H1 (cell line): ENCODE measurements around the gene MYBPC2. TPM values are rescaled to one million over a fixed set of nuclear protein-coding genes. Genes with fewer than 3 reads are reported as not detected.

Source experiments
- CTCF ChIA-PET: fragments of 300-600 bp; sonication (Branson Sonifier 250); formaldehyde crosslinking; loops from one replicate; lab custom pipeline; 2021; ENCODE audit not compliant: partially characterized antibody; lab: Charles Lee
- POLR2A ChIA-PET: fragments of 300-600 bp; sonication (Branson Sonifier 250); formaldehyde crosslinking; loops from one replicate; lab custom pipeline; 2021; ENCODE audit warnings: inconsistent platforms; ENCODE audit not compliant: partially characterized antibody; lab: Charles Lee
- DNase-seq, 2 experiments: peaks; one replicate each; pipeline versions ENCODE4 v3.0.0 to v3.0.0-alpha.2; 2010 to 2022; ENCODE audit warnings: low spot score in 2 of 2, low read depth in 1 of 2, mixed read lengths in 1 of 2
- FAIRE-seq: peaks from 2 replicates; lab custom pipeline; 2011; peaks lifted over from hg19 to GRCh38; lab: Jason Lieb, UNC
- H2AFZ ChIP-seq: 2 replicates; pipeline ENCODE4 v1.8.1; 2012; ENCODE audit warnings: low read length, inconsistent platforms
- H2AK5ac ChIP-seq: 2 replicates; pipeline ENCODE4 v1.6.1; 2013; ENCODE audit warnings: low read depth, low read length
- H2BK120ac ChIP-seq: replicated peaks from 2 replicates; pipeline ENCODE3; 2013; ENCODE audit warnings: low read depth, low read length, inconsistent platforms
- H2BK12ac ChIP-seq: 2 replicates; pipeline ENCODE4 v1.6.1; 2013; ENCODE audit warnings: low read depth, low read length
- H2BK15ac ChIP-seq: 2 replicates; pipeline ENCODE4 v1.6.1; 2013; ENCODE audit warnings: low read length
- H2BK20ac ChIP-seq: 2 replicates; pipeline ENCODE4 v1.6.1; 2013; ENCODE audit warnings: low read length
- H2BK5ac ChIP-seq: 2 replicates; pipeline ENCODE4 v1.6.1; 2013; ENCODE audit warnings: low read depth, low read length
- H3K14ac ChIP-seq: 2 replicates; pipeline ENCODE4 v1.6.1; 2013; ENCODE audit warnings: inconsistent platforms; ENCODE audit not compliant: insufficient read length
- H3K18ac ChIP-seq: 2 replicates; pipeline ENCODE4 v1.6.1; 2013; ENCODE audit warnings: low read length; ENCODE audit errors: extremely low read depth
- H3K23ac ChIP-seq: 2 replicates; pipeline ENCODE4 v1.6.1; 2013; ENCODE audit warnings: inconsistent platforms; ENCODE audit not compliant: insufficient read length
- H3K23me2 ChIP-seq: 2 replicates; pipeline ENCODE4 v1.6.1; 2013; ENCODE audit warnings: low read depth, low read length
- H3K27ac ChIP-seq: 2 replicates; pipeline ENCODE4 v1.6.1; 2011; ENCODE audit warnings: low read depth, low read length, inconsistent platforms
- H3K27me3 ChIP-seq, 4 experiments: replicated peaks in 1 of 4; 1 replicate in 1 of 4; 2 replicates in 3 of 4; pipeline versions ENCODE4 v1.6.1 to v1.8.1; 2011 to 2013; ENCODE audit warnings: low read length in 3 of 4, mild to moderate bottlenecking in 3 of 4, inconsistent platforms in 2 of 4, mixed read lengths in 2 of 4, moderate library complexity in 1 of 4; ENCODE audit not compliant: control insufficient read depth in 3 of 4, insufficient read depth in 3 of 4; ENCODE audit errors: extremely low read depth in 1 of 4
- H3K36me3 ChIP-seq, 4 experiments: 2 replicates each; pipeline versions ENCODE4 v1.6.1 to v1.8.1; 2011 to 2013; ENCODE audit warnings: mild to moderate bottlenecking in 4 of 4, low read length in 3 of 4, moderate library complexity in 2 of 4, control low read depth in 1 of 4, inconsistent platforms in 1 of 4; ENCODE audit not compliant: insufficient read depth in 4 of 4, control insufficient read depth in 2 of 4
- H3K4ac ChIP-seq: replicated peaks from 2 replicates; pipeline ENCODE3; 2013; ENCODE audit warnings: low read length, low read depth, mixed read lengths, inconsistent platforms; ENCODE audit not compliant: insufficient read length
- H3K4me1 ChIP-seq, 4 experiments: replicated peaks in 1 of 4; 1 replicate in 1 of 4; 2 replicates in 3 of 4; pipeline versions ENCODE4 v1.6.1 to v1.8.1; 2011 to 2013; ENCODE audit warnings: low read length in 3 of 4, inconsistent platforms in 2 of 4, mixed read lengths in 1 of 4; ENCODE audit not compliant: insufficient read depth in 4 of 4, control insufficient read depth in 3 of 4
- H3K4me2 ChIP-seq, 2 experiments: 2 replicates each; pipeline versions ENCODE4 v1.6.1 to v1.8.1; 2011 to 2013; ENCODE audit warnings: low read depth in 2 of 2, low read length in 2 of 2, control low read depth in 1 of 2, inconsistent platforms in 1 of 2, mild to moderate bottlenecking in 1 of 2; ENCODE audit not compliant: insufficient read depth in 1 of 2
- H3K4me3 ChIP-seq, 4 experiments: fragments of 200-600, 300-600 bp in 1 of 4; sonication (generic), shearing (Covaris generic), sonication (Bioruptor Twin) in 1 of 4; 2 replicates each; pipeline versions ENCODE4 v1.5.1 to v1.8.1; 2011 to 2016; ENCODE audit warnings: low read length in 4 of 4, low read depth in 3 of 4, control low read depth in 2 of 4, inconsistent platforms in 2 of 4, mild to moderate bottlenecking in 2 of 4, mixed read lengths in 1 of 4, moderate library complexity in 1 of 4; ENCODE audit not compliant: insufficient read depth in 2 of 4; ENCODE audit errors: extremely low read depth in 1 of 4
- H3K56ac ChIP-seq: replicated peaks from 2 replicates; pipeline ENCODE3; 2013; ENCODE audit warnings: low read depth, mild to moderate bottlenecking, mixed read lengths, low read length, inconsistent platforms; ENCODE audit not compliant: insufficient read length
- H3K79me1 ChIP-seq: 2 replicates; pipeline ENCODE4 v1.6.1; 2013; ENCODE audit warnings: low read depth, low read length, control low read depth
- H3K79me2 ChIP-seq, 2 experiments: 2 replicates each; pipeline versions ENCODE4 v1.6.1 to v1.8.1; 2012 to 2013; ENCODE audit warnings: low read length in 2 of 2, mild to moderate bottlenecking in 2 of 2, inconsistent platforms in 1 of 2; ENCODE audit not compliant: insufficient read depth in 2 of 2, control insufficient read depth in 1 of 2
- H3K9ac ChIP-seq, 4 experiments: replicated peaks in 1 of 4; 1 replicate in 1 of 4; 2 replicates in 3 of 4; pipeline versions ENCODE4 v1.6.1 to v1.8.1; 2011 to 2013; ENCODE audit warnings: low read depth in 3 of 4, low read length in 3 of 4, control low read depth in 2 of 4, mild to moderate bottlenecking in 2 of 4, moderate library complexity in 2 of 4, inconsistent platforms in 1 of 4; ENCODE audit errors: extremely low read depth in 1 of 4
- H3K9me3 ChIP-seq, 2 experiments: 2 replicates each; pipeline versions ENCODE4 v1.6.1 to v1.8.1; 2012 to 2013; ENCODE audit warnings: mild to moderate bottlenecking in 2 of 2, moderate library complexity in 2 of 2, control low read depth in 1 of 2, inconsistent platforms in 1 of 2, low read depth in 1 of 2, low read length in 1 of 2, mixed read lengths in 1 of 2; ENCODE audit not compliant: insufficient read depth in 2 of 2
- H4K20me1 ChIP-seq, 2 experiments: replicated peaks in 1 of 2; 2 replicates each; pipeline versions ENCODE3 to v1.8.1; 2011 to 2013; ENCODE audit warnings: inconsistent platforms in 2 of 2, low read length in 2 of 2, mild to moderate bottlenecking in 1 of 2; ENCODE audit not compliant: insufficient read depth in 2 of 2, control insufficient read depth in 1 of 2
- H4K5ac ChIP-seq: 2 replicates; pipeline ENCODE4 v1.6.1; 2013; ENCODE audit warnings: low read length, low read depth, mixed read lengths, inconsistent platforms; ENCODE audit not compliant: insufficient read length
- H4K8ac ChIP-seq: 2 replicates; pipeline ENCODE4 v1.8.0; 2013; ENCODE audit warnings: mild to moderate bottlenecking, moderate library complexity, low read length, inconsistent platforms; ENCODE audit not compliant: insufficient read depth; ENCODE audit errors: extremely low read depth
- H4K91ac ChIP-seq: replicated peaks from 2 replicates; pipeline ENCODE3; 2013; ENCODE audit warnings: low read length, mixed read lengths, inconsistent platforms; ENCODE audit not compliant: insufficient read length
- CTBP2 ChIP-seq: IDR thresholded peaks from 2 replicates; pipeline ENCODE4 v1.7.0; 2011; ENCODE audit warnings: borderline replicate concordance, mild to moderate bottlenecking, moderate library complexity, mixed read lengths, low read length; ENCODE audit not compliant: insufficient read depth, insufficient read length
- JUN ChIP-seq: IDR thresholded peaks from 2 replicates; pipeline ENCODE4 v1.6.1; 2011; ENCODE audit warnings: low read depth, mild to moderate bottlenecking, improper control_type of control experiment, low read length
- KDM5A ChIP-seq: fragments of 200-600 bp; IDR thresholded peaks from 2 replicates; pipeline ENCODE4 v1.7.1; 2012; ENCODE audit warnings: mild to moderate bottlenecking, low read length, inconsistent platforms, mixed read lengths
- SRF ChIP-seq: IDR thresholded peaks from 2 replicates; pipeline ENCODE4 v1.6.1; 2011; ENCODE audit warnings: mild to moderate bottlenecking, low read depth, low read length, moderate library complexity
- ZNF274 ChIP-seq: IDR thresholded peaks from 2 replicates; pipeline ENCODE4 v1.7.0; 2012; ENCODE audit warnings: low read length, borderline replicate concordance; ENCODE audit errors: extremely low read depth
- WGBS, 2 experiments: shearing (Covaris generic) in 1 of 2; methylation state at CpG; one replicate each; pipeline versions ENCODE4 v1.1.6 to v1.1.7; 2013 to 2015; ENCODE audit warnings: low lambda C conversion rate in 2 of 2, mixed read lengths in 2 of 2, inconsistent platforms in 1 of 2, low coverage in 1 of 2, missing lambda C conversion rate in 1 of 2; ENCODE audit not compliant: insufficient replicate concordance in 2 of 2, insufficient coverage in 1 of 2, insufficient read length in 1 of 2; ENCODE audit errors: extremely low coverage in 1 of 2, missing lambda C conversion rate in 1 of 2; 5-methylcytosine and 5-hydroxymethylcytosine counted together
- polyA plus RNA-seq, 7 experiments: library from polyadenylated mRNA; depleted of rRNA in 3 of 7; stranded (reverse) in 5 of 7; unstranded in 2 of 7; fragments of >200 nt in 5 of 7; fragments of 200-250 nt in 2 of 7; gene quantifications; 1 replicate in 5 of 7; 2 replicates in 1 of 7; 4 replicates in 1 of 7; pipeline versions ENCODE4 v1.2.1 to v1.2.3, GENCODE V29; 2011 to 2013; ENCODE audit warnings: missing spikeins in 2 of 7, mixed read lengths in 2 of 7
- total RNA-seq: library from RNA; stranded (reverse); fragmentation: NEBNext Ultra II Directional; extraction: Animal tissue kit (Norgen Biotek cat#: 25700); gene quantifications from 2 replicates; pipeline ENCODE4 v1.2.1, GENCODE V29; 2021

MYBPC2 gene
- total and polyA plus RNA-seq, 2 of the 8 experiments (the other 6 are each of a cell fraction or from before 2014, with no cell fraction given), result 1.8 to 3.1 TPM

- no peak overlapping the region for H4K5ac ChIP-seq
- no peaks in the 10 kb centered on the region for H4K20me1 ChIP-seq
- no peak overlapping the region; the same call in 1 of the 2 replicates for H2BK5ac ChIP-seq
- H3K9ac ChIP-seq, result no peak overlapping the region
- H2BK15ac ChIP-seq, result no peak overlapping the region
- ChIA-PET POLR2A (interaction anchor here (1.0 to 1.9 kb wide), 3 partner anchors 9 to 18 kb away, joined by 3 to 5 read pairs (median 4); no protein-coding TSS in a partner anchor), CTCF (interaction anchor here (0.7 to 2.5 kb wide), 5 partner anchors 9 to 249 kb away, joined by 3 to 12 read pairs (median 3); no protein-coding TSS in a partner anchor)
- H2AK5ac ChIP-seq, result no peak overlapping the region
- H3K79me2 ChIP-seq, result no peaks in the 10 kb centered on the region
- no peak overlapping the region for H3K14ac ChIP-seq
- H2BK12ac ChIP-seq, result no peak overlapping the region
- H2BK20ac ChIP-seq, result no peak overlapping the region
- H2BK120ac ChIP-seq, result no peak overlapping the region
- no peak overlapping the region for H3K4me2 ChIP-seq
- H3K56ac ChIP-seq, result no peak overlapping the region
- no peaks in the 10 kb centered on the region for H3K79me1 ChIP-seq
- TF ChIP-seq ZNF274, result no peak
- TF ChIP-seq SRF, result no peak
- no peak for TF ChIP-seq JUN
- TF ChIP-seq KDM5A, result no peak
- TF ChIP-seq CTBP2, result no peak
- H3K4me3 ChIP-seq, result no peak overlapping the region
- H3K27me3 ChIP-seq, result peaks cover 6 to 61% (median 56%) of the 10 kb centered on the region in 4 experiments
- DNase-seq (no peak), FAIRE-seq (no peak)
- no peak overlapping the region for H3K18ac ChIP-seq
- no peak overlapping the region for H4K91ac ChIP-seq
- peaks cover 0 to 13% (median 5%) of the 10 kb centered on the region in 4 experiments; a peak in 5 of 7 replicates for H3K4me1 ChIP-seq
- H2AFZ ChIP-seq, result no peak overlapping the region
- H3K27ac ChIP-seq, result no peak overlapping the region
- H3K23me2 ChIP-seq, result peaks cover 3% of the 10 kb centered on the region; the same call in 1 of the 2 replicates
- H3K23ac ChIP-seq, result no peak overlapping the region
- no peaks in the 10 kb centered on the region for H3K9me3 ChIP-seq
- WGBS, 2 experiments, result 78% methylated on average over 8 of the region's 8 CpGs; no CpG with 5 or more reads in 1 of the 2 experiments
- no peak overlapping the region for H3K4ac ChIP-seq
- H4K8ac ChIP-seq, result no peak overlapping the region
- H3K36me3 ChIP-seq, result no peaks in the 10 kb centered on the region
Observed at GRCh38 chr19:50497022-50497405, 64.3 kb downstream of the MYBPC2 start.
